Activated effector memory CD4-positive, alpha-beta T cell treated with Interleukin-2 at 50 U/mL for 16 hours (primary cell): Measurements from ENCODE around the gene DEXI.

Experiments
- DNase-seq: peaks from one replicate; pipeline ENCODE4 v3.0.0-alpha.2; 2020

DEXI gene

GRCh38 chr16:10888320-10888937 lies 53.8 kb downstream of the DEXI start:
- DNase-seq, result no peak

- no peak for DNase-seq
Observed at GRCh38 chr16:10885246-10885645, 57.0 kb downstream of the DEXI start.

- no peak for DNase-seq
Observed at GRCh38 chr16:10883004-10883403, 59.3 kb downstream of the DEXI start.

- DNase-seq, result no peak
Observed at GRCh38 chr16:10881479-10882030, 60.7 kb downstream of the DEXI start.

- DNase-seq, result no peak
Observed at GRCh38 chr16:10880594-10881452, 61.4 kb downstream of the DEXI start.

GRCh38 chr16:10879681-10880589 lies 62.3 kb downstream of the DEXI start:
- DNase-seq, result no peak
